Measurements from ENCODE around the gene PCCA.

GRCh38 chr13:100147825-100148224, 58.9 kb downstream of the PCCA start:
- no peak for TF ChIP-seq CTCF (IDR thresholded peaks at IDR 0.05)
- TF ChIP-seq EZH2 (IDR thresholded peaks at IDR 0.05; ENCODE audit: borderline replicate concordance, insufficient read depth, low read depth, low read length, poor library complexity, severe bottlenecking): no peak
